Mesenchymal stem cell (in vitro differentiated cells and primary cell): ENCODE data around the gene KLHL30.

Source experiments
- DNase-seq: peaks from one replicate; pipeline ENCODE4 v3.0.0-alpha.2; 2013
- H2AFZ ChIP-seq: one replicate; pipeline ENCODE4 v1.6.1; 2013; ENCODE audit warnings: low read depth, mild to moderate bottlenecking, control low read depth, inconsistent platforms, low read length, moderate library complexity
- H2AK5ac ChIP-seq: 2 replicates; pipeline ENCODE4 v1.6.1; 2013; ENCODE audit warnings: low read length, moderate library complexity, mild to moderate bottlenecking, inconsistent platforms; ENCODE audit not compliant: severe bottlenecking
- H2BK120ac ChIP-seq: one replicate; pipeline ENCODE4 v1.6.1; 2013; ENCODE audit warnings: low read depth, mild to moderate bottlenecking, inconsistent platforms, low read length, moderate library complexity
- H2BK12ac ChIP-seq, 2 experiments: one replicate each; pipeline ENCODE4 v1.6.1; 2013; ENCODE audit warnings: inconsistent platforms in 2 of 2, low read length in 2 of 2, mild to moderate bottlenecking in 2 of 2, moderate library complexity in 2 of 2, control low read depth in 1 of 2
- H2BK15ac ChIP-seq: one replicate; pipeline ENCODE4 v1.6.1; 2013; ENCODE audit warnings: mild to moderate bottlenecking, low read depth, inconsistent platforms; ENCODE audit not compliant: poor library complexity, severe bottlenecking
- H2BK5ac ChIP-seq: 2 replicates; pipeline ENCODE4 v1.6.1; 2013; ENCODE audit warnings: low read depth, mild to moderate bottlenecking, low read length, control low read depth, inconsistent platforms; ENCODE audit not compliant: poor library complexity, severe bottlenecking
- H3K14ac ChIP-seq, 2 experiments: one replicate each; pipeline ENCODE4 v1.6.1; 2013; ENCODE audit warnings: inconsistent platforms in 2 of 2, low read length in 2 of 2, control low read depth in 1 of 2, mild to moderate bottlenecking in 1 of 2, moderate library complexity in 1 of 2
- H3K18ac ChIP-seq, 2 experiments: one replicate each; pipeline ENCODE4 v1.6.1; 2013; ENCODE audit warnings: inconsistent platforms in 2 of 2, low read length in 2 of 2, control low read depth in 1 of 2, low read depth in 1 of 2, mild to moderate bottlenecking in 1 of 2
- H3K23ac ChIP-seq, 2 experiments: one replicate each; pipeline ENCODE4 v1.6.1; 2013; ENCODE audit warnings: inconsistent platforms in 2 of 2, low read length in 2 of 2, mild to moderate bottlenecking in 2 of 2, moderate library complexity in 2 of 2, control low read depth in 1 of 2
- H3K27ac ChIP-seq: 2 replicates; pipeline ENCODE4 v1.5.1; 2013; ENCODE audit warnings: mild to moderate bottlenecking, moderate library complexity, low read length, control low read depth, inconsistent platforms; ENCODE audit not compliant: poor library complexity, severe bottlenecking
- H3K27me3 ChIP-seq, 2 experiments: 2 replicates each; pipeline versions ENCODE4 v1.6.1 to v1.7.0; 2013; ENCODE audit warnings: low read length in 2 of 2, mild to moderate bottlenecking in 2 of 2, moderate library complexity in 2 of 2, control low read depth in 1 of 2, inconsistent platforms in 1 of 2; ENCODE audit not compliant: control insufficient read depth in 1 of 2, insufficient read depth in 1 of 2
- H3K36me3 ChIP-seq, 2 experiments: 2 replicates each; pipeline versions ENCODE4 v1.6.1 to v1.7.0; 2013; ENCODE audit warnings: low read length in 2 of 2, control low read depth in 1 of 2, inconsistent platforms in 1 of 2, low read depth in 1 of 2, mild to moderate bottlenecking in 1 of 2; ENCODE audit not compliant: insufficient read depth in 2 of 2, control insufficient read depth in 1 of 2
- H3K4ac ChIP-seq, 2 experiments: one replicate each; pipeline ENCODE4 v1.6.1; 2013; ENCODE audit warnings: inconsistent platforms in 2 of 2, low read length in 2 of 2, mild to moderate bottlenecking in 2 of 2, moderate library complexity in 2 of 2, control low read depth in 1 of 2, low read depth in 1 of 2
- H3K4me1 ChIP-seq: 2 replicates; pipeline ENCODE4 v1.6.1; 2013; ENCODE audit warnings: low read depth, low read length, control low read depth; ENCODE audit not compliant: control insufficient read depth, insufficient read depth
- H3K4me2 ChIP-seq: 2 replicates; pipeline ENCODE4 v1.6.1; 2013; ENCODE audit warnings: low read length, mild to moderate bottlenecking, inconsistent platforms; ENCODE audit not compliant: poor library complexity, severe bottlenecking
- H3K4me3 ChIP-seq, 2 experiments: 2 replicates each; pipeline versions ENCODE4 v1.5.1 to v1.7.0; 2013; ENCODE audit warnings: low read length in 2 of 2, mild to moderate bottlenecking in 2 of 2, control low read depth in 1 of 2, low read depth in 1 of 2; ENCODE audit not compliant: insufficient read depth in 1 of 2
- H3K79me1 ChIP-seq: replicated peaks from 2 replicates; pipeline ENCODE4 v1.6.1; 2013; ENCODE audit warnings: mild to moderate bottlenecking, control low read depth, low read length, inconsistent platforms; ENCODE audit not compliant: poor library complexity, severe bottlenecking
- H3K9ac ChIP-seq: 2 replicates; pipeline ENCODE4 v1.7.0; 2013; ENCODE audit warnings: mild to moderate bottlenecking, low read length, moderate library complexity
- H3K9me3 ChIP-seq: 2 replicates; pipeline ENCODE4 v1.7.0; 2013; ENCODE audit warnings: mild to moderate bottlenecking, low read length; ENCODE audit not compliant: control insufficient read depth
- H4K8ac ChIP-seq: one replicate; pipeline ENCODE4 v1.6.1; 2013; ENCODE audit warnings: inconsistent platforms, mild to moderate bottlenecking, low read length, moderate library complexity
- H4K91ac ChIP-seq: one replicate; pipeline ENCODE4 v1.6.1; 2013; ENCODE audit warnings: mild to moderate bottlenecking, low read length, inconsistent platforms
- WGBS: methylation state at CpG from one replicate; pipeline ENCODE4 v1.1.7; 2013; ENCODE audit warnings: mixed read lengths; 5-methylcytosine and 5-hydroxymethylcytosine counted together

The KLHL30 gene

DNA sequence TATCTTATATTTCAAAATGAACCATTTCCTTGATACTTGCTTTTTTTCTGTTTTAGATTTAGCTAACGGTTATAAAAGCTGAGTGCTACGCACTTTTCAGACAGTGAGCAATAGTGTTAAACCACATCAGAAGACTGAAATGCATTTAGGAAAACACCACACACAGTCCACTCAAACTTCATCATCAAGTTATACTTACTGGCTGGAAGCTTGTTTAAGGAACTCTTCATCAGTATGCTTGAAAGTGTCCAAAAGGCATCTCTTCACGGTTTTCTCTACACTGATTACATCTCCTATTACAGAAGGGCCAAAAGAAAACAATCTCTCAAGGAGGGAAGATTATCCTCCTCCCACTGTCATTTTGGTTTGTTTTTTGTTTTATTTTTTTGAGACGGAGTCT is 45.4 kb downstream of the KLHL30 start:
- Histone ChIP-seq H3K36me3 (peaks cover 51 to 98% of the 10 kb centered on the region in 2 experiments), H3K27ac (no peak overlapping the region), H3K14ac (no peak overlapping the region), H3K18ac (no peak overlapping the region), H3K27me3 (no peaks in the 10 kb centered on the region), H4K8ac (no peak overlapping the region), H3K4me1 (no peaks in the 10 kb centered on the region), H3K4ac (no peak overlapping the region), H2BK5ac (no peak overlapping the region), H4K91ac (no peak overlapping the region), H3K9me3 (no peaks in the 10 kb centered on the region), H2AK5ac (no peak overlapping the region), H3K4me3 (no peak overlapping the region), H2BK120ac (no peak overlapping the region), H3K23ac (no peak overlapping the region), H2BK12ac (no peak overlapping the region), H2AFZ (no peak overlapping the region), H2BK15ac (no peak overlapping the region), H3K4me2 (no peak overlapping the region), H3K79me1 (peaks cover 33% of the 10 kb centered on the region), H3K9ac (no peak overlapping the region)
- WGBS = 89% methylated on average over 4 of the region's 4 CpGs
- DNase-seq = no peak

DNA sequence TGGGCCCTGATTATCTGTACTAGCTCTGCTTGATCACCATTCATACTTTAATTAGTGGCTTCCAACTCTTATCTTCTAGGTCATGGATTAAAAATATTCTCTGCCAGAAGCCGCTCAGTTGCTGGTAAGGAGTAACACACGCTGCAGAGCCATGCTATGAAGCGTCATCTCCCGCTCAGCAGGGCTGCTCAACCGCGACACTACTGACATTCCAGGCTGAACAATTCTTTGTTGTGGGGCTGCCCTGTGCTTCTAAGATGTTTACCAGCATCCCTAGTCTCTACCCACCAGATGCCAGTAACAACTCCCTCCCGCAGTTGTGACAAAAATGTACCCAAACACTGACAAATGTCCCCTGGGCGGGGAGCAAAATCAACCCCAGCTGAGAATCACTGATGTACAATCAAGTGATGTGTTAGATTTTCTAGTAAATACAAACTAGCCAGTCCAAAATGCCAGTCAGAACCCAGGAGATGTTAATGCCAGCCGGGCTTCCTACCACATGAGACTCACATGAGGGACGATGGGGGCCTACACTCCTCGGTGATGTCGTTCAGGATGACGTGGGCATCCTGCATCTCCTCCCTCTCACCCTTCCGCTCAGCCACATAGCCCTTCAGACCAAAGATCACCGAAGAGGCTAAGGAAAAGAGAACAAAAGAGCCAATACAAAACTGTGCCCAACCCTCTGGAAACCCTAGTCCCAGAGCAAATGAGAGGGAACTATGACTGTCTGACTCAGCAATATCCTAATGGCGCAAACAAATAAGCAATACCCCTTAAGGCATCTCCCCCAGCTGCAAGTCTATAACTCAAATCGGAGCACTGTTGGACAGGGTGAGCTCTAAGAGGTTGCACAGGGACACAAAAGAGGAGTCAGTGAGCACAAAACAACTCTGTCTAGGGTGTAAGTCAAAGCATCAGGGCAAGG is 49.4 kb downstream of the KLHL30 start:
- Histone ChIP-seq H3K9ac (no peak overlapping the region), H4K8ac (no peak overlapping the region), H3K9me3 (no peaks in the 10 kb centered on the region)

DNA sequence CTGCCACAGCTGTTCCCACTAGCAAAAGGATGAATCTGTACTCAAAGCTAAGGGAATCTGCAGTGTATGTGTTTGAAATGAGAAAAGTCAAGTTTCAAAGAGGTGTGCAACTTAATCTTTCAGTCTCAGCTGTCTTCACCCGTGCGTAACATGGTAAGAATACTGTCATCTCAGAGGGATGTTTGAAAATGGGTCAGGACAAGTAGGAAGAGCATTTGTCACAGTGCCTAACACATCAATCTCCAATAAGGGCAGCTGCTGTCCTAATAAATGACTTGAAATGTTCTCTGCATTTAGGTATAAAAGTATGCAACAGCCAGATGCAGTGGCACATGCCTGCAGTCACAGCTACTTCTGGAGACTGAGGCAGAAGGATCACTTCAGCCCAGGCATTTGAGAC is 52.0 kb downstream of the KLHL30 start:
- H3K18ac ChIP-seq = no peak overlapping the region
- H2BK5ac ChIP-seq = no peak overlapping the region
- no peak overlapping the region for H2AK5ac ChIP-seq
- H3K36me3 ChIP-seq = peaks cover 37 to 85% of the 10 kb centered on the region in 2 experiments
- no peak overlapping the region for H2BK120ac ChIP-seq
- no peak overlapping the region for H3K4me3 ChIP-seq
- H3K79me1 ChIP-seq = peaks cover 29% of the 10 kb centered on the region
- no peak overlapping the region for H4K8ac ChIP-seq
- no peak overlapping the region for H3K4me2 ChIP-seq
- H4K91ac ChIP-seq = no peak overlapping the region
- no peak overlapping the region for H3K23ac ChIP-seq
- no peak overlapping the region for H3K14ac ChIP-seq
- 92% methylated on average over 2 of the region's 2 CpGs for WGBS
- no peaks in the 10 kb centered on the region for H3K9me3 ChIP-seq
- no peaks in the 10 kb centered on the region for H3K27me3 ChIP-seq
- H3K27ac ChIP-seq = no peak overlapping the region
- H2BK15ac ChIP-seq = no peak overlapping the region
- H3K4me1 ChIP-seq = no peaks in the 10 kb centered on the region
- no peak overlapping the region for H2BK12ac ChIP-seq
- no peak overlapping the region for H3K4ac ChIP-seq
- H2AFZ ChIP-seq = no peak overlapping the region
- DNase-seq = no peak
- H3K9ac ChIP-seq = no peak overlapping the region

More for the DNA sequence above, 49.4 kb downstream of the KLHL30 start:
- DNase-seq = no peak
- peaks cover 43 to 94% of the 10 kb centered on the region in 2 experiments for H3K36me3 ChIP-seq
- no peak overlapping the region for H3K14ac ChIP-seq
- H2BK5ac ChIP-seq = no peak overlapping the region
- H3K23ac ChIP-seq = no peak overlapping the region
- H2BK12ac ChIP-seq = no peak overlapping the region
- H3K79me1 ChIP-seq = peaks cover 28% of the 10 kb centered on the region
- no peak overlapping the region for H3K4me2 ChIP-seq
- no peaks in the 10 kb centered on the region for H3K27me3 ChIP-seq
- no peak overlapping the region for H3K4me3 ChIP-seq
- no peak overlapping the region for H3K4ac ChIP-seq
- H3K18ac ChIP-seq = no peak overlapping the region
- WGBS = 93% methylated on average over 15 of the region's 17 CpGs
- H3K27ac ChIP-seq = no peak overlapping the region
- H2AK5ac ChIP-seq = no peak overlapping the region
- H4K91ac ChIP-seq = no peak overlapping the region
- no peak overlapping the region for H2BK120ac ChIP-seq
- no peak overlapping the region for H2AFZ ChIP-seq
- no peak overlapping the region for H2BK15ac ChIP-seq
- no peaks in the 10 kb centered on the region for H3K4me1 ChIP-seq
